HUES6 (cell line): ENCODE results near the gene HOXB6.

Source experiments
- H3K27ac ChIP-seq: 2 replicates; pipeline ENCODE4 v1.7.0; 2013; ENCODE audit warnings: low read depth, mild to moderate bottlenecking, low read length, inconsistent platforms
- H3K27me3 ChIP-seq: 2 replicates; pipeline ENCODE4 v1.6.1; 2013; ENCODE audit warnings: low read length; ENCODE audit not compliant: control insufficient read depth, insufficient read depth
- H3K36me3 ChIP-seq: 2 replicates; pipeline ENCODE4 v1.6.1; 2013; ENCODE audit warnings: low read length; ENCODE audit not compliant: control insufficient read depth, insufficient read depth
- H3K4me1 ChIP-seq: 2 replicates; pipeline ENCODE4 v1.6.1; 2013; ENCODE audit warnings: low read length; ENCODE audit not compliant: control insufficient read depth, insufficient read depth
- H3K4me3 ChIP-seq: 2 replicates; pipeline ENCODE4 v1.5.1; 2013; ENCODE audit warnings: low read depth, low read length
- H3K9ac ChIP-seq: one replicate; pipeline ENCODE4 v1.6.1; 2013; ENCODE audit warnings: mild to moderate bottlenecking, low read length
- H3K9me3 ChIP-seq: 2 replicates; pipeline ENCODE4 v1.6.1; 2013; ENCODE audit warnings: low read depth, low read length; ENCODE audit not compliant: control insufficient read depth, insufficient read depth

The HOXB6 gene

GRCh38 chr17:48546924-48547807 is 57.6 kb downstream of the HOXB6 start:
- no peak overlapping the region; the same call in 1 of the 2 replicates for H3K27ac ChIP-seq
- H3K4me3 ChIP-seq, result peak overlapping the region; percentile 80; the same call in 1 of the 2 replicates
- no peaks in the 10 kb centered on the region for H3K36me3 ChIP-seq
- H3K4me1 ChIP-seq, result peaks cover 67% of the 10 kb centered on the region
- no peaks in the 10 kb centered on the region for H3K9me3 ChIP-seq
- H3K27me3 ChIP-seq, result peaks cover 97% of the 10 kb centered on the region
- peak overlapping the region; percentile 72 for H3K9ac ChIP-seq

DNA sequence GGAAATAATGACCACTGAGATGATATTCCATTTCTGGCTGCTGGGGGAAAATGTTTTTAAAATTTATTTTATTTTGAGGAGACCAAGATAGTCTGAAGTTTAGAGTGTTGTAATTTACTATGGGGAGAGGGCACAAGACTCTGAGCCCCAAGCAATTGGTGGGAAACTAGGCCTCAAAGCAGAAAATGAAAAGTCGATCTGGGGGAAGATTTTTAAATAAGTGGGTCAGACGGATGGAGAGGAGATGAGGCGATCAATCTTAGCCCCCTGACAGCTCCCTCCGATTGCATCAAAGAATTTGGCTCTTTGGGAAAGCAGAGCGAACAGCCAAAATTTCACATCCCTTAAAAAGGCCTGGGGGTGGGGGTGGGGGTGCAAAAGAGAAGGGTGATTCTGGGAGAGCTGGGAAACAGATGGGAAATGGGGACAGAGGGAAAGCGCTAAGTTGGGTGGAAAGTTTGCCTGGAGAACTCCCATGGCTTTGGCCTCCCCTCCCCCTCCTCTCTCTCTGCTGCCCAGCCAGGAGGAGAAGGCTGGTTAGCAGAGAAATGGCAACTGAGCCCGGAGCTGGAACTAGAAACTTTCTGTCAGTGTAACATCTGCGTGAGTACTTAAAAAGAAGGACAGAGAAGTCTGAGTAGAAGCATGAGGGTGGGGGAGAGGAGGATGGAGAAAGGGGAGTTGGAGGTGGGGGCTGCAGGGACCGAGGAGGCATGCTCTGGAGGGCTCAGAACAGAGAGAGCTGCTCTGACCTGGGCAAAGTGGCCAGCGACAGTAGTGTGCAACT is 58.5 kb downstream of the HOXB6 start:
- H3K4me3 ChIP-seq, result peak overlapping the region; percentile 80; the same call in 1 of the 2 replicates
- H3K36me3 ChIP-seq, result no peaks in the 10 kb centered on the region
- H3K9me3 ChIP-seq, result no peaks in the 10 kb centered on the region
- peak overlapping the region; percentile 72 for H3K9ac ChIP-seq
- H3K27ac ChIP-seq, result no peak overlapping the region; the same call in 1 of the 2 replicates
- peaks cover 68% of the 10 kb centered on the region for H3K4me1 ChIP-seq
- peaks cover 97% of the 10 kb centered on the region for H3K27me3 ChIP-seq
